GM18907 (cell line): Measurements from ENCODE around the gene SUN2.

Source experiments
- ATAC-seq: cut with Tn5 transposase; IDR thresholded peaks from one replicate; pipeline ENCODE4 v1.9.1; 2021; ENCODE audit warnings: mild to moderate bottlenecking, moderate library complexity; ENCODE audit not compliant: unreplicated experiment

The SUN2 gene

DNA sequence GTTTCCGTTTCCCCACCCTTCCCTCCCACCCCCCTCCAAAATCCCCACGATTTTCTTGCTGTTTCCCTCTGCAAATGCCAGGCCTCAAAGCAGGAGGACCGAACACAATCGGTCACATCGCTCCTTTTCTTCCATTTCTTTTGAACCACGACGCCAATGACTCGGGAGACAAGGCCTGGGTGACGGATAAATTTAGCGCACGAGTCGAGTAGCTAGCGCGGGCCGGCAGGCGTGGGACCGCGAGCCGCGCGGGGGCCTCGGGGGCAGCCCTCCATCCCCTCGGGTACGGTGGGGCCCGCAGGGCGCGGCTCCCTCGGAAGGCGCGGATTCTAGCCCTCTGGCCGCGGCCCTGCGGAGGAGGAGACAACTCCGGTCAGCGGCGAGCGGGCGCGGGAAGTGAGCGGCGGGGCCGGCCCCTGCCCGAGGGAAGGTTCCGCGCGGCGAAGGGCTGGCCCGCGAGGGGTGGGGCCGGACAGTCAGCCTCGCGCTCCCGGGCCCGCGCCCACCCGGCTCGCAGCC, 55.5 kb downstream of the SUN2 start:
- ATAC-seq, result peak; percentile 33

GRCh38 chr22:38699784-38700183, 56.0 kb downstream of the SUN2 start:
- no peak for ATAC-seq

GRCh38 chr22:38699143-38699542, 56.7 kb downstream of the SUN2 start:
- ATAC-seq, result no peak

DNA sequence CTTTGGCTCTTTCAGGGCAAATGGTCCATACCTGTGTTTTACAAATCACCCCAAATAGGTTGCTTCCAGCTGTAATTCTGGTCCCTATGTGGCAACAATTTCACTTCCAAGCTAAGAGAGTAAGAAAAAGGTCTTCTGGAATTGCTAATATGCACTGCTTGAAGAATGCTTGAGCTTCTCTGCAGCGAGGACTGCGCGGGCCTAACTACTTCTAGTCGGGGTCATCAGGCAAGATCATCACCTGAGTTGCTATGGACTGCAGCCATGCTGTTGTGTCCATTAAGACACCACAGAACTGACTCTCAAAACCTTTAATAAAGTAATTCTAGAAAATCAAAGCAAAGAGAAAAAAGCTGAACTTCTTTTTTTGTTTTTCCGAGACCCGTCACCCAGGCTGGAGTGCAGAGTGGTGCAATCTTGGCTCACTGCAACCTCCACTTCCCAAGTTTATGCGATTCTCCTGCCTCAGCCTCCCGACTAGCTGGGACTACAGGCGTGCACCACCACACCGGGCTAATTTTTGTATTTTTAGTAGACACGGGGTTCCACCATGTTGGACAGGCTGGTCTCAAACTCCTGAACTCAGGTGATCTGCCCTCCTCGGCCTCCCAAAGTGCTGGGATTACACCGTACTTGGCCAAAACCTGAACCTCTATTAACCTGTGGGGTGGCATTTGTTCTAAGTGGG, 57.2 kb downstream of the SUN2 start:
- no peak for ATAC-seq

- no peak for ATAC-seq
Observed at GRCh38 chr22:38697425-38698089, 58.2 kb downstream of the SUN2 start.

DNA sequence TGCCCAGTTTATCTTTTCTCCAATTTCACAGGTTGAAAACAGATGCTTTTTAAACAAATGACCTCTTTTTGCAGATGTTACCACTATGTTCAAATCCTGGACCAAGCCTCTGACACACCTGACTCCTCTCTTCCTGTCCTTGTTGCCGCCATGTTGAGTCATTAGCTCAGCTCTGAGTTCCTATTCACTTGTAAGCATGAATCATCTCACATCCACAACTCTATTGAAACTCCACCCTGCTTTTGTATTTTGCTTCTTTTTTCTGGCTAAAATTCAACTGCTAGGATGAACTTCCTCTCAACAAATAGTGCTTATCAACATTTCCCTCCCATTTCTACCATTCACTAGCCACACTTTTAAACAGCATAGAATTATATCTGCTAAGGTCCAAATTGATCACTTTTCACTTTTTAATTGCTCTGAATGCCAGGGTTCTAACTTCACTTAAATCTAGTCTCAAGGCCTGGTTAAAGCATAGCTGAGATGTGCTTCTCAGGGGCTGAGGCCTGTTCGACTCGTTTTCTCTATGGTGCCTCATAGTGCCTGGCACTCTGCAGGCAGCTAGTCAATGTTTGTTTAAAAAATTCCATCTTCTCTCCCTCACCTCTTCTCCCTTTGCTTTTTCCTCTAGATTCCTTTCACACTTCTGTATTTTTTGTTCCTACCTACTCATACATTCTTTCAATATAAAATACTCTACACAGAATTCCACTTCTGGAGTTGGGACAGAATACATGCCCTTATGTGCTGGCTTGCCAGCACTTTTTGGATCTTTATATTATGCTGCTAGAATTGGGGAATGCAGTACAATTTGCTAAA, 59.0 kb downstream of the SUN2 start:
- no peak for ATAC-seq

DNA sequence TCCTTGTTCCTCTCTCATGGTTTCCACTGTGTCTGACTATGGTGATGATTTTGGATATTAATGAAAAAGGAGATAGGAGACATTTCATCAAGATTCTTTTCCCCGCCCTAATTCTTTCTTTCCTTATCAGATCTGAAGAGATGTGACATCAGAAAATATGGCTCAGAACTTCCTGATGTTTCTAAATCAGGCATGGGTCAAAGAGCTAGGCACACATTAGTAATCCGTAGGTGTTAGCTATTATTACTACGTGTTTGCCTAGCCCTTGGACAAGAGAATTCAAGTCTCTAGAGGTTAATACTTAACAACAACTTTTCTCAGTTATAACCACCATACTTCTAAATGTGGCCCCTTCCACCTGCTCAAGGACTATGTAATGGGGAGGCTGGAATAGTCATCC, 60.9 kb downstream of the SUN2 start:
- ATAC-seq, result no peak

- ATAC-seq, result no peak
Observed at GRCh38 chr22:38694049-38694448, 61.7 kb downstream of the SUN2 start.

- no peak for ATAC-seq
Observed at GRCh38 chr22:38689651-38690050, 66.1 kb downstream of the SUN2 start.

DNA sequence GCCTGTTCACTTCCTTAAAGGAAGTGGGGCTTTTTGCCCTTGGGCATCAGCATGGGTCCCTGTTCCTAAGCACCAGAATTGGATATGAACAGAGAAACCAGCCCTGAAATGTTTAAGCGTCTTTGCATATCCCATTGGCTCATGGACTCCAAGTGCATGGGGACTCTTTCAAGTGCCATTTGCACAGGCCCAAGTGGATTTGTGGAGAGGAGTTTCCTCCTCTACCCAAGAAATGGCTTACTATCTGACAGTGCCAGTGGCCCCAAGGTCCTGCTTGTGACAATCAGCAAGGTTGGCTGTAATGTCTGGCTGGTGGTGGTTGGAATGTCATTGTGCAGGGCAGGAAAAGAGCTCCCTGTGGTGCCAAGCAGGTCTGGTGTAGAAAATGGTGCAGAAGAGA, 70.0 kb downstream of the SUN2 start:
- ATAC-seq, result no peak

DNA sequence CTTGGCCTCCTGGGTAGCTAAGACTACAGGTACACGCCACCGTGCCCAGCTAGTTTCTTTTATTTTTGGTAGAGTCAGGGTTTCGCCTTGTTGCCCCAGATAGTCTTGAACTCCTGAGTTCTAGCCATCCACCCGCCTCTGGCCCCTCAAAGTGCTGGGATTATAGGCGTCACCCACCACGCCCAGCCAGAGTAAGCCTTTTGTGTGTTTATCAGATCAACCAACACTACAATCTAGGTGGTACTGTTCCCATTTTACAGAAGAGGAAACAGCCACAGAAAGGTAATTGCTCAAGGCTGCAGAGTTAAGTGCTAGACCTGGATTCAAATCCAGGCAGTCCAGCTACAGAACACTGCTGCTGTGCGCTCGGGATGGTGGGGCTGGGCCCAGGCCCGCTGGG, 70.9 kb downstream of the SUN2 start:
- no peak for ATAC-seq
